ENCODE results near the gene PPP2R5C. TPM values are rescaled to one million over a fixed set of nuclear protein-coding genes. Genes with fewer than 3 reads are reported as not detected.

Gene PPP2R5C
- total and polyA plus RNA-seq, 9 of the 15 experiments (the other 6 are each of a cell fraction or from before 2014, with no cell fraction given), result 284 to 617 (median 395) TPM

DNA sequence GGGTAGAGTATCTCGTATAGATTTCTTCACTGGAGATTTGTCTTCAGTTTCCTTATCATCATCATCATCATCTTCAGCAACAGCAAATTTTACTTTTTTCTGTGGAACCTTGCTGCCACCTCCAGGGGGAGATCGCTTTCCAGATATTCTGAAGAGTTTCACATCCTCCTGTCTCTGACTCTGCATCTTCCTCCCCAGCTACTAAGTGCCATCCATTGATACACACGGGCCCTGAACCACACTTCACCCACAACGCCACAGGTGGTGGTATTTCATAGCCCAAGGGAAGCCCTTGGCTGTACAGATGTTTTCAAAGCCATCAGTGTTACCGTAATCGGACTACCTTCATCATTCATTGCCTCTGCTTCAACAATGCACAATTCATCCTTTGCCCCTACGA, 82.2 kb downstream of the PPP2R5C start:
- ChIA-PET CTCF (ENCODE audit: low intra/inter-chr PET ratio) (no interaction called here), POLR2A (no interaction called here)
- ATAC-seq (no peak; the same call in 2 of the 3 replicates), FAIRE-seq (no peak), DNase-seq (ENCODE audit: extremely low read depth in 1 of 4, low spot score in 3 of 4) (no peak)
- Histone ChIP-seq H3K36me3 (ENCODE audit: control insufficient read depth, insufficient read depth, low read length) (peaks cover 55% of the 10 kb centered on the region), H3K9ac (ENCODE audit: insufficient read depth in 1 of 2, low read depth in 2 of 2, low read length in 2 of 2) (no peak overlapping the region), H3K4me2 (ENCODE audit: insufficient read depth, low read length) (no peak overlapping the region), H3K9me3 (replicated peaks; ENCODE audit: control insufficient read depth, insufficient read depth, low read depth, low read length) (no peaks in the 10 kb centered on the region), H2AFZ (ENCODE audit: low read depth, low read length) (no peak overlapping the region), H3K4me1 (replicated peaks in 1 of 2; ENCODE audit: control insufficient read depth in 2 of 2, insufficient read depth in 2 of 2, low read length in 2 of 2) (peaks cover 0 to 11% of the 10 kb centered on the region in 2 experiments; a peak in 3 of 5 replicates), H4K20me1 (replicated peaks; ENCODE audit: control insufficient read depth, insufficient read depth, low read length) (peaks cover 22% of the 10 kb centered on the region; the same call in 1 of the 2 replicates), H3K27me3 (ENCODE audit: control insufficient read depth in 2 of 2, insufficient read depth in 2 of 2, low read length in 2 of 2) (no peaks in the 10 kb centered on the region), H3K27ac (ENCODE audit: extremely low read depth, low read depth, low read length) (no peak overlapping the region), H3K9me1 (ENCODE audit: control insufficient read depth, insufficient read depth, low read length) (peaks cover 3% of the 10 kb centered on the region), H3K4me3 (no peak overlapping the region), H3K79me2 (ENCODE audit: control insufficient read depth, insufficient read depth, low read length) (peaks cover 69% of the 10 kb centered on the region)
- TF ChIP-seq, protein P1, sequence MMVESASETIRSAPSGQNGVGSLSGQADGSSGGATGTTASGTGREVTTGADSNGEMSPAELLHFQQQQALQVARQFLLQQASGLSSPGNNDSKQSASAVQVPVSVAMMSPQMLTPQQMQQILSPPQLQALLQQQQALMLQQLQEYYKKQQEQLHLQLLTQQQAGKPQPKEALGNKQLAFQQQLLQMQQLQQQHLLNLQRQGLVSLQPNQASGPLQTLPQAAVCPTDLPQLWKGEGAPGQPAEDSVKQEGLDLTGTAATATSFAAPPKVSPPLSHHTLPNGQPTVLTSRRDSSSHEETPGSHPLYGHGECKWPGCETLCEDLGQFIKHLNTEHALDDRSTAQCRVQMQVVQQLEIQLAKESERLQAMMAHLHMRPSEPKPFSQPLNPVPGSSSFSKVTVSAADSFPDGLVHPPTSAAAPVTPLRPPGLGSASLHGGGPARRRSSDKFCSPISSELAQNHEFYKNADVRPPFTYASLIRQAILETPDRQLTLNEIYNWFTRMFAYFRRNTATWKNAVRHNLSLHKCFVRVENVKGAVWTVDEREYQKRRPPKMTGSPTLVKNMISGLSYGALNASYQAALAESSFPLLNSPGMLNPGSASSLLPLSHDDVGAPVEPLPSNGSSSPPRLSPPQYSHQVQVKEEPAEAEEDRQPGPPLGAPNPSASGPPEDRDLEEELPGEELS (CRISPR knock-in tag; IDR thresholded peaks at IDR 0.05; ENCODE audit: borderline replicate concordance), result no peak
- TF ChIP-seq, protein P2, sequence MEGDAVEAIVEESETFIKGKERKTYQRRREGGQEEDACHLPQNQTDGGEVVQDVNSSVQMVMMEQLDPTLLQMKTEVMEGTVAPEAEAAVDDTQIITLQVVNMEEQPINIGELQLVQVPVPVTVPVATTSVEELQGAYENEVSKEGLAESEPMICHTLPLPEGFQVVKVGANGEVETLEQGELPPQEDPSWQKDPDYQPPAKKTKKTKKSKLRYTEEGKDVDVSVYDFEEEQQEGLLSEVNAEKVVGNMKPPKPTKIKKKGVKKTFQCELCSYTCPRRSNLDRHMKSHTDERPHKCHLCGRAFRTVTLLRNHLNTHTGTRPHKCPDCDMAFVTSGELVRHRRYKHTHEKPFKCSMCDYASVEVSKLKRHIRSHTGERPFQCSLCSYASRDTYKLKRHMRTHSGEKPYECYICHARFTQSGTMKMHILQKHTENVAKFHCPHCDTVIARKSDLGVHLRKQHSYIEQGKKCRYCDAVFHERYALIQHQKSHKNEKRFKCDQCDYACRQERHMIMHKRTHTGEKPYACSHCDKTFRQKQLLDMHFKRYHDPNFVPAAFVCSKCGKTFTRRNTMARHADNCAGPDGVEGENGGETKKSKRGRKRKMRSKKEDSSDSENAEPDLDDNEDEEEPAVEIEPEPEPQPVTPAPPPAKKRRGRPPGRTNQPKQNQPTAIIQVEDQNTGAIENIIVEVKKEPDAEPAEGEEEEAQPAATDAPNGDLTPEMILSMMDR (IDR thresholded peaks at IDR 0.05 in 2 of 3, conservative IDR thresholded peaks at IDR 0.05 in 1 of 3; ENCODE audit: insufficient read depth in 2 of 3, low read depth in 1 of 3, low read length in 3 of 3), result peak in 2 of 3 experiments; percentile 27 to 30; a peak in 2 of 6 replicates
- TF ChIP-seq RAD21 (CRISPR knock-in tag; conservative IDR thresholded peaks at IDR 0.05 in 1 of 2, IDR thresholded peaks at IDR 0.05 in 1 of 2), result peak in 1 of 2 experiments; percentile 32; a peak in 2 of 4 replicates
- TF ChIP-seq ZNF282 (CRISPR knock-in tag; IDR thresholded peaks at IDR 0.05), result no peak
- 73% methylated on average over 7 of the region's 7 CpGs for WGBS (ENCODE audit: insufficient coverage, low coverage, missing lambda C conversion rate)
- no TSS peak for BruUV-seq (replicated peaks)
- in situ Hi-C loops (cut with MboI), result no loop called here
- intact Hi-C loops (cut with micrococcal nuclease), result no loop called here
